K562 (cell line): ENCODE data around the gene MRPS6. TPM values are rescaled to one million over a fixed set of nuclear protein-coding genes. Genes with fewer than 3 reads are reported as not detected.

Experiments
- BCOR ChIP-seq: fragments of 450-650 bp; IDR thresholded peaks from 2 replicates; pipeline ENCODE4 v1.6.1; 2016
- BRCA1 ChIP-seq, 2 experiments: fragments of 450-650 bp in 1 of 2; sonication (generic) in 1 of 2; formaldehyde crosslinking in 1 of 2; IDR thresholded peaks; 2 replicates each; pipeline versions ENCODE4 v1.5.0 to v1.6.1; 2017 to 2020; ENCODE audit warnings: mild to moderate bottlenecking in 1 of 2, missing genetic modification reagents in 1 of 2
- CREBBP ChIP-seq: IDR thresholded peaks from one replicate; pipeline ENCODE4 v1.6.1; 2012; ENCODE audit warnings: low read depth, mild to moderate bottlenecking, control low read depth, inconsistent platforms, low read length
- ERF ChIP-seq: fragments of 450-650 bp; formaldehyde crosslinking; IDR thresholded peaks from 2 replicates; pipeline ENCODE4 v1.4.0; 2020; ENCODE audit warnings: mild to moderate bottlenecking, mixed read lengths
- FOXK1 ChIP-seq: sonication (generic); formaldehyde crosslinking; IDR thresholded peaks from 2 replicates; pipeline ENCODE4 v1.8.0; 2022; ENCODE audit warnings: missing genetic modification reagents, mild to moderate bottlenecking, borderline replicate concordance
- GATAD2B ChIP-seq: fragments of 450-650 bp; IDR thresholded peaks from 2 replicates; pipeline ENCODE4 v1.6.1; 2017; ENCODE audit warnings: mild to moderate bottlenecking, borderline replicate concordance
- KAT2B ChIP-seq: IDR thresholded peaks from one replicate; pipeline ENCODE4 v1.6.1; 2012; ENCODE audit warnings: low read depth, mild to moderate bottlenecking, control low read depth, inconsistent platforms, low read length, moderate library complexity
- REST ChIP-seq, 2 experiments: fragments of 450-650 bp; formaldehyde crosslinking in 1 of 2; IDR thresholded peaks; 2 replicates each; pipeline versions ENCODE4 v1.4.0 to v1.6.1; 2014 to 2020; ENCODE audit warnings: mild to moderate bottlenecking in 2 of 2, borderline replicate concordance in 1 of 2, low read depth in 1 of 2
- SIN3A ChIP-seq, 2 experiments: fragments of 150-350 bp in 1 of 2; IDR thresholded peaks; 2 replicates each; pipeline ENCODE4 v1.6.1; 2011 to 2016; ENCODE audit warnings: borderline replicate concordance in 2 of 2, low read depth in 2 of 2, low read length in 2 of 2, mild to moderate bottlenecking in 2 of 2, moderate library complexity in 2 of 2; ENCODE audit not compliant: control insufficient read depth in 1 of 2
- SMC3 ChIP-seq: conservative IDR thresholded peaks from 2 replicates; pipeline ENCODE4 v1.6.1; 2011; ENCODE audit warnings: low read depth, low read length, improper control_type of control experiment; ENCODE audit not compliant: insufficient read depth
- STAT5B ChIP-seq: fragments of 250-450 bp; sonication (Bioruptor Pico); IDR thresholded peaks from 2 replicates; pipeline ENCODE4 v1.8.0; 2021; ENCODE audit warnings: mild to moderate bottlenecking, inconsistent platforms
- TBP ChIP-seq: optimal IDR thresholded peaks from 2 replicates; pipeline ENCODE3; 2011; ENCODE audit warnings: low read depth, low read length, improper control_type of control experiment
- ZNF274 ChIP-seq: IDR thresholded peaks from 2 replicates; pipeline ENCODE4 v1.6.1; 2011; ENCODE audit warnings: low read depth, mild to moderate bottlenecking, low read length, moderate library complexity, borderline replicate concordance
- ZNF277 ChIP-seq: fragments of 250-450 bp; sonication (Bioruptor Pico); IDR thresholded peaks from 2 replicates; pipeline ENCODE4 v1.8.0; 2022; ENCODE audit warnings: inconsistent platforms, mild to moderate bottlenecking, moderate library complexity, borderline replicate concordance
- ZNF717 ChIP-seq: fragments of 250-450 bp; sonication (Bioruptor Pico); IDR thresholded peaks from 2 replicates; pipeline ENCODE4 v1.5.0; 2021
- ZNF766 ChIP-seq: fragments of 200-800 bp; sonication (Bioruptor generic); conservative IDR thresholded peaks from 2 replicates; pipeline ENCODE4 v1.6.1; 2016; ENCODE audit warnings: missing genetic modification characterization, missing compliant biosample characterization
- ZNF780A ChIP-seq: fragments of 250-450 bp; sonication (Bioruptor Pico); IDR thresholded peaks from 2 replicates; pipeline ENCODE4 v1.5.0; 2021; ENCODE audit warnings: mild to moderate bottlenecking
- polyA plus RNA-seq, 8 experiments: library from polyadenylated mRNA; depleted of rRNA in 4 of 8; stranded (reverse) in 5 of 8; unstranded in 3 of 8; fragments of >200 nt; fragmentation: Nextera tagmentation in 2 of 8; fragmentation: Illumina TruSeq in 1 of 8; extraction: Ambion mirVana in 2 of 8; extraction: Trizol in 1 of 8; gene quantifications; 2 replicates each; pipeline versions ENCODE4 v1.2.1 to v1.2.3, GENCODE V29; 2011 to 2014; ENCODE audit warnings: inconsistent platforms in 1 of 8, missing spikeins in 1 of 8
- total RNA-seq, 7 experiments: library from RNA; depleted of rRNA in 6 of 7; stranded (reverse); fragments of >200 nt in 6 of 7; fragmentation: Illumina TruSeq in 2 of 7; extraction: Trizol in 2 of 7; gene quantifications; 2 replicates each; pipeline versions ENCODE4 v1.2.1 to v1.2.3, GENCODE V29; 2011 to 2021; ENCODE audit warnings: low replicate concordance in 1 of 7

Gene MRPS6
- total and polyA plus RNA-seq, 9 of the 15 experiments (the other 6 are each of a cell fraction or from before 2014, with no cell fraction given): 26.1 to 72.0 (median 39.3) TPM

GRCh38 chr21:34073749-34074282 is 438 bp downstream of the MRPS6 start (continued):
- TF ChIP-seq ZNF717 (CRISPR knock-in tag): no peak
- no peak for TF ChIP-seq KAT2B
- no peak for TF ChIP-seq STAT5B (CRISPR knock-in tag)
- no peak for TF ChIP-seq FOXK1 (CRISPR knock-in tag)
- TF ChIP-seq TBP: peak; percentile 3
- TF ChIP-seq GATAD2B: peak; percentile 52; the same call in 1 of the 2 replicates
- no peak for TF ChIP-seq BRCA1 (IDR thresholded peaks at IDR 0.05)
- no peak for TF ChIP-seq BRCA1 (CRISPR knock-in tag; IDR thresholded peaks at IDR 0.05)
- no peak for TF ChIP-seq ZNF274
- TF ChIP-seq SMC3: no peak
- TF ChIP-seq CREBBP: no peak
- TF ChIP-seq ZNF766: peak; percentile 88; the same call in 1 of the 2 replicates
- TF ChIP-seq ZNF780A (CRISPR knock-in tag): no peak
- peak in 1 of 2 experiments; percentile 26; a peak in 1 of 4 replicates for TF ChIP-seq SIN3A (IDR thresholded peaks at IDR 0.05; ENCODE audit: borderline replicate concordance in 2 of 2, control insufficient read depth in 1 of 2, low read depth in 2 of 2, low read length in 2 of 2)
- TF ChIP-seq BCOR: no peak
- peak; percentile 72; the same call in 1 of the 2 replicates for TF ChIP-seq ERF (CRISPR knock-in tag)
- peak; percentile 63 for TF ChIP-seq REST (IDR thresholded peaks at IDR 0.05; ENCODE audit: borderline replicate concordance)
- TF ChIP-seq REST (CRISPR knock-in tag; IDR thresholded peaks at IDR 0.05; ENCODE audit: low read depth): no peak
- no peak for TF ChIP-seq ZNF277 (CRISPR knock-in tag)
